Neural progenitor cell (in vitro differentiated cells): ENCODE data around the gene TEX53. TPM values are rescaled to one million over a fixed set of nuclear protein-coding genes. Genes with fewer than 3 reads are reported as not detected.

Experiments
- DNase-seq: peaks from one replicate; pipeline ENCODE4 v3.0.0-alpha.2; 2016; ENCODE audit warnings: low spot score
- H2AFZ ChIP-seq: fragments of 200-600 bp; sonication (generic); replicated peaks from 2 replicates; pipeline ENCODE4 v1.6.1; 2016; ENCODE audit warnings: antibody characterized with exemption
- H3F3A ChIP-seq: fragments of 200-600 bp; sonication (generic); 2 replicates; pipeline ENCODE4 v1.6.1; 2016; ENCODE audit warnings: antibody characterized with exemption, low read depth
- H3K27ac ChIP-seq: fragments of 200-600 bp; sonication (generic); 2 replicates; pipeline ENCODE4 v1.5.1; 2016; ENCODE audit warnings: mild to moderate bottlenecking
- H3K27me3 ChIP-seq: fragments of 200-600 bp; sonication (generic); 2 replicates; pipeline ENCODE4 v1.6.1; 2016; ENCODE audit warnings: mild to moderate bottlenecking, moderate library complexity
- H3K36me3 ChIP-seq: fragments of 200-600 bp; sonication (generic); 2 replicates; pipeline ENCODE4 v1.5.1; 2016
- H3K4me1 ChIP-seq: fragments of 200-600 bp; sonication (generic); 2 replicates; pipeline ENCODE4 v1.6.1; 2016; ENCODE audit warnings: mixed run types
- H3K4me2 ChIP-seq: fragments of 200-600 bp; sonication (generic); 2 replicates; pipeline ENCODE4 v1.6.1; 2016
- H3K4me3 ChIP-seq: fragments of 200-600 bp; sonication (generic); 2 replicates; pipeline ENCODE4 v1.5.1; 2016
- H3K79me2 ChIP-seq: fragments of 200-600 bp; sonication (generic); 2 replicates; pipeline ENCODE4 v1.6.1; 2016; ENCODE audit warnings: low read depth
- H3K9ac ChIP-seq: fragments of 200-600 bp; sonication (generic); 2 replicates; pipeline ENCODE4 v1.6.1; 2016
- H3K9me3 ChIP-seq: fragments of 200-600 bp; sonication (generic); 2 replicates; pipeline ENCODE4 v1.5.1; 2016; ENCODE audit warnings: low read depth
- H4K20me1 ChIP-seq: fragments of 200-600 bp; sonication (generic); 2 replicates; pipeline ENCODE4 v1.6.1; 2016; ENCODE audit warnings: low read depth
- H3K27ac Mint-ChIP-seq: 3 replicates; pipeline ENCODE4 v1.8.0; 2021; ENCODE audit warnings: mixed read lengths
- H3K27me3 Mint-ChIP-seq: 2 replicates; pipeline ENCODE4 v1.8.0; 2022; ENCODE audit warnings: low read depth, mild to moderate bottlenecking, inconsistent platforms, moderate library complexity, mixed read lengths; ENCODE audit not compliant: insufficient read depth
- H3K36me3 Mint-ChIP-seq: 3 replicates; pipeline ENCODE4 v1.8.0; 2021; ENCODE audit warnings: mixed read lengths
- H3K4me1 Mint-ChIP-seq: 3 replicates; pipeline ENCODE4 v1.8.0; 2021; ENCODE audit warnings: mixed read lengths
- H3K4me3 Mint-ChIP-seq: 3 replicates; pipeline ENCODE4 v1.8.0; 2021; ENCODE audit warnings: mild to moderate bottlenecking, moderate library complexity, mixed read lengths
- H3K9me3 Mint-ChIP-seq: 3 replicates; pipeline ENCODE4 v1.8.0; 2020; ENCODE audit warnings: mixed read lengths
- CTCF ChIP-seq: fragments of 200-600 bp; sonication (generic); IDR thresholded peaks from 2 replicates; pipeline ENCODE4 v1.5.1; 2017; ENCODE audit warnings: antibody characterized with exemption, mild to moderate bottlenecking
- EZH2 ChIP-seq: fragments of 200-600 bp; sonication (generic); IDR thresholded peaks from 2 replicates; pipeline ENCODE4 v1.6.1; 2017; ENCODE audit warnings: antibody characterized with exemption, mild to moderate bottlenecking, moderate library complexity
- EZH2phosphoT487 ChIP-seq: fragments of 200-600 bp; sonication (generic); IDR thresholded peaks from 2 replicates; pipeline ENCODE4 v1.6.1; 2017; ENCODE audit warnings: antibody characterized with exemption
- total RNA-seq: library from RNA; depleted of rRNA; stranded (reverse); fragments of >200 nt; gene quantifications from 2 replicates; pipeline ENCODE4 v1.2.3, GENCODE V29; 2015; ENCODE audit warnings: low replicate concordance

The TEX53 gene
- total RNA-seq, 1 donor from 2014 or later, result not detected

- Histone ChIP-seq H3K27ac (no peak overlapping the region), H3K9me3 (no peaks in the 10 kb centered on the region)
- H3K4me1 Mint-ChIP-seq, result peaks cover 5% of the 10 kb centered on the region
These were observed 16.6 kb upstream of the TEX53 start for GRCh38 chr9:114674076-114674797.

GRCh38 chr9:114671605-114672004, 14.0 kb upstream of the TEX53 start:
- Histone ChIP-seq H2AFZ (no peak overlapping the region), H3K27ac (no peak overlapping the region), H3K4me3 (no peak overlapping the region), H3K27me3 (no peaks in the 10 kb centered on the region), H3K79me2 (no peaks in the 10 kb centered on the region), H3K4me2 (no peak overlapping the region), H3K9ac (no peak overlapping the region), H3K36me3 (no peaks in the 10 kb centered on the region), H3F3A (no peaks in the 10 kb centered on the region), H4K20me1 (no peaks in the 10 kb centered on the region), H3K9me3 (no peaks in the 10 kb centered on the region), H3K4me1 (peaks cover 3% of the 10 kb centered on the region)
- H3K4me1 Mint-ChIP-seq, result peaks cover 10% of the 10 kb centered on the region
- peaks cover 7% of the 10 kb centered on the region for H3K27me3 Mint-ChIP-seq
- DNase-seq, result no peak
- H3K4me3 Mint-ChIP-seq, result no peak overlapping the region
- H3K9me3 Mint-ChIP-seq, result peaks cover 3% of the 10 kb centered on the region
- no peak overlapping the region for H3K27ac Mint-ChIP-seq
- H3K36me3 Mint-ChIP-seq, result no peaks in the 10 kb centered on the region
- TF ChIP-seq EZH2 (no peak), EZH2phosphoT487 (no peak), CTCF (no peak)

More at GRCh38 chr9:114674076-114674797, 16.6 kb upstream of the TEX53 start:
- Histone ChIP-seq H3K79me2 (no peaks in the 10 kb centered on the region), H3K4me3 (no peak overlapping the region), H3K27me3 (no peaks in the 10 kb centered on the region), H3K9ac (no peak overlapping the region), H3K4me2 (no peak overlapping the region), H3K36me3 (no peaks in the 10 kb centered on the region), H2AFZ (no peak overlapping the region), H3F3A (no peaks in the 10 kb centered on the region), H3K4me1 (no peaks in the 10 kb centered on the region), H4K20me1 (no peaks in the 10 kb centered on the region)
- Mint-ChIP-seq H3K9me3 (peaks cover 3% of the 10 kb centered on the region), H3K36me3 (no peaks in the 10 kb centered on the region), H3K27me3 (peaks cover 5% of the 10 kb centered on the region), H3K27ac (no peak overlapping the region), H3K4me3 (no peak overlapping the region)
- TF ChIP-seq EZH2 (no peak), CTCF (no peak), EZH2phosphoT487 (no peak)
- DNase-seq, result no peak

- Histone ChIP-seq H3K27ac (no peak overlapping the region), H3K27me3 (no peaks in the 10 kb centered on the region), H3K4me2 (no peak overlapping the region), H2AFZ (no peak overlapping the region), H3K4me3 (no peak overlapping the region), H3K9ac (no peak overlapping the region), H4K20me1 (no peaks in the 10 kb centered on the region), H3F3A (no peaks in the 10 kb centered on the region), H3K79me2 (no peaks in the 10 kb centered on the region), H3K4me1 (peaks cover 6% of the 10 kb centered on the region), H3K36me3 (no peaks in the 10 kb centered on the region), H3K9me3 (no peaks in the 10 kb centered on the region)
- no peak for DNase-seq
- Mint-ChIP-seq H3K4me3 (no peak overlapping the region), H3K27ac (no peak overlapping the region), H3K36me3 (no peaks in the 10 kb centered on the region), H3K9me3 (peaks cover 3% of the 10 kb centered on the region), H3K4me1 (peaks cover 13% of the 10 kb centered on the region), H3K27me3 (peaks cover 4% of the 10 kb centered on the region)
- TF ChIP-seq CTCF, result no peak
- no peak for TF ChIP-seq EZH2phosphoT487
- TF ChIP-seq EZH2, result no peak
These were observed 12.4 kb upstream of the TEX53 start for GRCh38 chr9:114669961-114670360.
